HepG2 (cell line): Measurements from ENCODE around the gene ZNF575. TPM values are rescaled to one million over a fixed set of nuclear protein-coding genes. Genes with fewer than 3 reads are reported as not detected.

ENCODE experiments used
- ATAC-seq: fragments of 200-7000 bp; cut with Tn5 transposase; 3 replicates; pipeline ENCODE4 v1.9.1; 2020; ENCODE audit warnings: mild to moderate bottlenecking, moderate library complexity
- BruUV-seq: library from RNA; stranded (reverse); fragments of 400-500 nt; replicated peaks from 2 replicates; lab custom pipeline; 2021; lab: Mats Ljungman, UMichigan
- CTCF ChIA-PET: fragments of 300-600 bp; formaldehyde crosslinking; extraction: SDS; loops from one replicate; lab custom pipeline; 2021; ENCODE audit warnings: low total read pairs, inconsistent platforms, low intra/inter-chr PET ratio; lab: Yijun Ruan, JAX
- POLR2A ChIA-PET: fragments of 350-600 bp; sonication (Branson Sonifier 250); formaldehyde crosslinking; loops from one replicate; lab custom pipeline; 2020; ENCODE audit warnings: antibody characterized with exemption, inconsistent platforms; lab: Yijun Ruan, JAX
- DNase-seq: peaks from one replicate; pipeline ENCODE4 v3.0.0-alpha.2; 2015; ENCODE audit warnings: low spot score
- FAIRE-seq: peaks from 3 replicates; lab custom pipeline; 2011; peaks lifted over from hg19 to GRCh38; lab: Jason Lieb, UNC
- H2AFZ ChIP-seq: one replicate; pipeline ENCODE4 v1.6.1; 2011; ENCODE audit warnings: low read length, inconsistent platforms
- H3K27ac ChIP-seq: fragments of 300-600 bp; 3 replicates; pipeline ENCODE4 v1.8.0; 2011; ENCODE audit warnings: mixed run types, mild to moderate bottlenecking, mixed read lengths, low read length, inconsistent platforms; ENCODE audit not compliant: insufficient read depth; ENCODE audit errors: extremely low read length
- H3K27me3 ChIP-seq, 2 experiments: fragments of 200-600 bp in 1 of 2; 2 replicates in 1 of 2; 3 replicates in 1 of 2; pipeline versions ENCODE4 v1.6.0 to v1.8.0; 2011; ENCODE audit warnings: low read length in 2 of 2, mild to moderate bottlenecking in 2 of 2, moderate library complexity in 2 of 2, inconsistent platforms in 1 of 2; ENCODE audit not compliant: insufficient read depth in 2 of 2, control insufficient read depth in 1 of 2
- H3K36me3 ChIP-seq, 2 experiments: fragments of 200-600 bp in 1 of 2; replicated peaks in 1 of 2; 2 replicates in 1 of 2; 3 replicates in 1 of 2; pipeline versions ENCODE4 v1.5.1 to v1.8.0; 2011; ENCODE audit warnings: low read length in 2 of 2, inconsistent platforms in 1 of 2; ENCODE audit not compliant: insufficient read depth in 2 of 2, control insufficient read depth in 1 of 2
- H3K4me1 ChIP-seq: 2 replicates; pipeline ENCODE4 v1.5.1; 2012; ENCODE audit warnings: low read length, inconsistent platforms; ENCODE audit not compliant: insufficient read depth
- H3K4me2 ChIP-seq: 2 replicates; pipeline ENCODE4 v1.6.0; 2011; ENCODE audit warnings: low read depth, low read length, inconsistent platforms
- H3K4me3 ChIP-seq, 3 experiments: fragments of 200-600 bp in 1 of 3; sonication (generic), shearing (Covaris generic) in 1 of 3; replicated peaks in 1 of 3; 2 replicates each; pipeline ENCODE4 v1.5.1; 2011 to 2016; ENCODE audit warnings: low read length in 3 of 3, inconsistent platforms in 2 of 3, low read depth in 2 of 3, mild to moderate bottlenecking in 2 of 3, control low read depth in 1 of 3, mixed read lengths in 1 of 3; ENCODE audit not compliant: insufficient read depth in 1 of 3
- H3K79me2 ChIP-seq: one replicate; pipeline ENCODE4 v1.6.1; 2011; ENCODE audit warnings: low read length, inconsistent platforms; ENCODE audit not compliant: insufficient read depth
- H3K9ac ChIP-seq: 2 replicates; pipeline ENCODE4 v1.6.0; 2011; ENCODE audit warnings: mild to moderate bottlenecking, low read depth, low read length, inconsistent platforms; ENCODE audit not compliant: insufficient read depth
- H3K9me3 ChIP-seq: 2 replicates; pipeline ENCODE4 v1.5.1; 2012; ENCODE audit warnings: mild to moderate bottlenecking, low read length
- H4K20me1 ChIP-seq: 2 replicates; pipeline ENCODE4 v1.6.0; 2011; ENCODE audit warnings: inconsistent platforms, mild to moderate bottlenecking, low read length, moderate library complexity; ENCODE audit not compliant: insufficient read depth
- ATRX ChIP-seq: sonication (generic); formaldehyde crosslinking; IDR thresholded peaks from 2 replicates; pipeline ENCODE4 v1.4.0; 2020; ENCODE audit warnings: missing genetic modification reagents, borderline replicate concordance
- ETV6 ChIP-seq: sonication (generic); formaldehyde crosslinking; conservative IDR thresholded peaks from 2 replicates; pipeline ENCODE4 v1.4.0; 2020; ENCODE audit warnings: missing genetic modification reagents
- HOXA9 ChIP-seq: sonication (generic); formaldehyde crosslinking; IDR thresholded peaks from 2 replicates; pipeline ENCODE4 v1.8.1; 2022; ENCODE audit warnings: missing genetic modification reagents, mild to moderate bottlenecking, moderate library complexity, borderline replicate concordance
- MTF1 ChIP-seq: sonication (generic); formaldehyde crosslinking; IDR thresholded peaks from 2 replicates; pipeline ENCODE4 v1.5.0; 2020; ENCODE audit warnings: missing genetic modification reagents
- RXRB ChIP-seq: IDR thresholded peaks from 2 replicates; pipeline ENCODE4 v1.6.1; 2016; ENCODE audit warnings: borderline replicate concordance, missing genetic modification reagents, missing compliant biosample characterization
- ZKSCAN5 ChIP-seq: sonication (generic); formaldehyde crosslinking; IDR thresholded peaks from 2 replicates; pipeline ENCODE4 v1.5.1; 2020; ENCODE audit warnings: mild to moderate bottlenecking, missing genetic modification reagents
- ZNF431 ChIP-seq: sonication (generic); formaldehyde crosslinking; IDR thresholded peaks from 2 replicates; pipeline ENCODE4 v1.9.0; 2022; ENCODE audit warnings: missing genetic modification reagents, low read depth, mild to moderate bottlenecking, borderline replicate concordance
- ZNF460 ChIP-seq: sonication (generic); formaldehyde crosslinking; IDR thresholded peaks from 2 replicates; pipeline ENCODE4 v1.5.1; 2020; ENCODE audit warnings: missing genetic modification reagents, mild to moderate bottlenecking, borderline replicate concordance
- WGBS: methylation state at CpG from one replicate; pipeline ENCODE4 v1.1.6; 2017; ENCODE audit warnings: low lambda C conversion rate; 5-methylcytosine and 5-hydroxymethylcytosine counted together
- in situ Hi-C: cut with HindIII; loops from 2 replicates; pipeline ENCODE4 v1.10.0; 2017; ENCODE audit warnings: low pct_unique_long_range_greater_than_20kb; ENCODE audit not compliant: extremely low pct_ligation_motif_present
- intact Hi-C: fragments of 100-400 bp; cut with micrococcal nuclease; formaldehyde crosslinking; loops from one replicate; pipeline ENCODE4 v1.10.0; 2022; ENCODE audit not compliant: unreplicated experiment
- polyA plus RNA-seq, 8 experiments: library from polyadenylated mRNA; depleted of rRNA in 3 of 8; stranded (reverse) in 7 of 8; unstranded in 1 of 8; fragments of >200 nt; fragmentation: Illumina TruSeq in 4 of 8; extraction: Trizol in 4 of 8; gene quantifications; 2 replicates each; pipeline versions ENCODE4 v1.2.1 to v1.2.3, GENCODE V29; 2011 to 2016; ENCODE audit warnings: low read depth in 4 of 8, missing spikeins in 1 of 8, mixed read lengths in 1 of 8; ENCODE audit not compliant: insufficient read depth in 1 of 8
- total RNA-seq, 5 experiments: library from RNA; depleted of rRNA; stranded (reverse); fragments of >200 nt; fragmentation: Illumina TruSeq; extraction: Trizol; gene quantifications; 2 replicates each; pipeline ENCODE4 v1.2.3, GENCODE V29; 2016; ENCODE audit warnings: low read depth in 1 of 5
- TF ChIP-seq, protein P1 (sequence below): sonication (generic); formaldehyde crosslinking; IDR thresholded peaks from 2 replicates; pipeline ENCODE4 v1.8.0; 2023; ENCODE audit warnings: mild to moderate bottlenecking, missing genetic modification reagents
- TF ChIP-seq, protein P2 (sequence below): sonication (generic); formaldehyde crosslinking; conservative IDR thresholded peaks from 2 replicates; pipeline ENCODE4 v1.8.0; 2022; ENCODE audit warnings: low read depth, missing genetic modification reagents
- TF ChIP-seq, protein P3 (sequence below): sonication (generic); formaldehyde crosslinking; IDR thresholded peaks from 2 replicates; pipeline ENCODE4 v1.8.1; 2022; ENCODE audit warnings: low read depth, mild to moderate bottlenecking, missing genetic modification reagents
- TF ChIP-seq, protein P4 (sequence below): sonication (generic); formaldehyde crosslinking; IDR thresholded peaks from 2 replicates; pipeline ENCODE4 v1.5.0; 2020; ENCODE audit warnings: mild to moderate bottlenecking, missing genetic modification reagents, borderline replicate concordance

Gene ZNF575
- total and polyA plus RNA-seq, 2 of the 13 experiments (the other 11 are each of a cell fraction or from before 2014, with no cell fraction given), result 0.17 to 0.27 TPM

DNA sequence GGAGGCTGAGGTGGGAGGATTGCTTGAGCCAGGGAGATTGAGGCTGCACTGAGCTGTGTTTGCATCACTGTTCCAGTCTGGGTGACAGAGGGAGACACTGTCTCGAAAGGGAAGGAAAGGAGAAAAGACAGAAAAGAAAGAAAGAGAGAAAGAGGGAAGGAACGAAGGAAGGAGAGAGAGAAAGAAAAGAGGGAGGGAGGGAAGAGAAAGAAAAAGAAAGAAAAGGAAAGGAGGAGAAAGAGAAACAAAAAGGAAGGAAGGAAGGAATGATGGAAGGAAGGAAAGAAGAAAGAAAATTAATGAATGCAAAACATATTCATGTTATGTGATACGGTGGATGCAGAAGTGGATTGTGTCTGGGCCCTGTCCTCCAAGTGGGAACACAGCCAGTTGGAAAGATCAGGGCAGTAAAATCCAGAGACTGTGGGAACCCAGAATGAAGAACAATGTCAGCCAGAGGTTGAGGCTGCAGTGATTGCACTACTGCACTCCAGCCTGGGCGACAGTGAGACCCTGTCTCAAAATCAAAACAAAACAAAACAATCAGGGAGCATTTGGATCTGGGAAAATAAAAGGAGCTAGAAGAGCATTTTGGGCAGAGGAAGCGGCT, 34.6 kb upstream of the ZNF575 start (continued):
- TF ChIP-seq, protein P1, sequence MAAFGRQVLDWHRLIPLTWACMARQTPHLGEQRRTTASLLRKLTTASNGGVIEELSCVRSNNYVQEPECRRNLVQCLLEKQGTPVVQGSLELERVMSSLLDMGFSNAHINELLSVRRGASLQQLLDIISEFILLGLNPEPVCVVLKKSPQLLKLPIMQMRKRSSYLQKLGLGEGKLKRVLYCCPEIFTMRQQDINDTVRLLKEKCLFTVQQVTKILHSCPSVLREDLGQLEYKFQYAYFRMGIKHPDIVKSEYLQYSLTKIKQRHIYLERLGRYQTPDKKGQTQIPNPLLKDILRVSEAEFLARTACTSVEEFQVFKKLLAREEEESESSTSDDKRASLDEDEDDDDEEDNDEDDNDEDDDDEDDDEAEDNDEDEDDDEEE (CRISPR knock-in tag), result 0 out of 2 replicates have a peak, but pooled peaks have one; percentile 18
- TF ChIP-seq, protein P2, sequence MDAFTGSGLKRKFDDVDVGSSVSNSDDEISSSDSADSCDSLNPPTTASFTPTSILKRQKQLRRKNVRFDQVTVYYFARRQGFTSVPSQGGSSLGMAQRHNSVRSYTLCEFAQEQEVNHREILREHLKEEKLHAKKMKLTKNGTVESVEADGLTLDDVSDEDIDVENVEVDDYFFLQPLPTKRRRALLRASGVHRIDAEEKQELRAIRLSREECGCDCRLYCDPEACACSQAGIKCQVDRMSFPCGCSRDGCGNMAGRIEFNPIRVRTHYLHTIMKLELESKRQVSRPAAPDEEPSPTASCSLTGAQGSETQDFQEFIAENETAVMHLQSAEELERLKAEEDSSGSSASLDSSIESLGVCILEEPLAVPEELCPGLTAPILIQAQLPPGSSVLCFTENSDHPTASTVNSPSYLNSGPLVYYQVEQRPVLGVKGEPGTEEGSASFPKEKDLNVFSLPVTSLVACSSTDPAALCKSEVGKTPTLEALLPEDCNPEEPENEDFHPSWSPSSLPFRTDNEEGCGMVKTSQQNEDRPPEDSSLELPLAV, result no peak
- no peak for TF ChIP-seq MTF1
- TF ChIP-seq ZKSCAN5 (CRISPR knock-in tag), result no peak

DNA sequence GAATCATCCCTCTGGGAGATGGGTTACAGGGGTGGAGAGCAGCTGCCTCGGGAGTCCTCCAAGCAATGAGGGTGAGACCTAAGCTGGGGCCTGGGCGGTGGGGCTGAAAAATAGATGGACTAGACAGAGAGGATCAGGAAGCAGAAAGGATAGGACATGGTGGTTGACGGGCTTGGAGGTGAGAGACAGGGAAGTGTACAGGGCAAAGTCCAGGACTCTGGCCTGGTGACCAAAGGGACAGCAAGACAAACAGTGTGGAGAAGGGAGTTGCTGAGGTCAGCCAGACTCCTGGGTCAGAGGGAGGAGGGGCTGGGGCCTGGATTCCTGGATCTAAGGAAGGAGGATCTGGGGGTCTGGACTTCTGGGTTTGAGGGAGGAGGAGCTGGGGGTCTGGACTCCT, 33.9 kb upstream of the ZNF575 start:
- ATAC-seq (peak; percentile 75), FAIRE-seq (peak; percentile 94)
- H3K4me1 ChIP-seq, result peaks cover 42% of the 10 kb centered on the region
- TF ChIP-seq, protein P3, sequence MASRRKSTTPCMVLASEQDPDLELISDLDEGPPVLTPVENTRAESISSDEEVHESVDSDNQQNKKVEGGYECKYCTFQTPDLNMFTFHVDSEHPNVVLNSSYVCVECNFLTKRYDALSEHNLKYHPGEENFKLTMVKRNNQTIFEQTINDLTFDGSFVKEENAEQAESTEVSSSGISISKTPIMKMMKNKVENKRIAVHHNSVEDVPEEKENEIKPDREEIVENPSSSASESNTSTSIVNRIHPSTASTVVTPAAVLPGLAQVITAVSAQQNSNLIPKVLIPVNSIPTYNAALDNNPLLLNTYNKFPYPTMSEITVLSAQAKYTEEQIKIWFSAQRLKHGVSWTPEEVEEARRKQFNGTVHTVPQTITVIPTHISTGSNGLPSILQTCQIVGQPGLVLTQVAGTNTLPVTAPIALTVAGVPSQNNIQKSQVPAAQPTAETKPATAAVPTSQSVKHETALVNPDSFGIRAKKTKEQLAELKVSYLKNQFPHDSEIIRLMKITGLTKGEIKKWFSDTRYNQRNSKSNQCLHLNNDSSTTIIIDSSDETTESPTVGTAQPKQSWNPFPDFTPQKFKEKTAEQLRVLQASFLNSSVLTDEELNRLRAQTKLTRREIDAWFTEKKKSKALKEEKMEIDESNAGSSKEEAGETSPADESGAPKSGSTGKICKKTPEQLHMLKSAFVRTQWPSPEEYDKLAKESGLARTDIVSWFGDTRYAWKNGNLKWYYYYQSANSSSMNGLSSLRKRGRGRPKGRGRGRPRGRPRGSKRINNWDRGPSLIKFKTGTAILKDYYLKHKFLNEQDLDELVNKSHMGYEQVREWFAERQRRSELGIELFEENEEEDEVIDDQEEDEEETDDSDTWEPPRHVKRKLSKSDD (CRISPR knock-in tag), result 0 out of 2 replicates have a peak, but pooled peaks have one; percentile 60
- TF ChIP-seq HOXA9 (CRISPR knock-in tag), result no peak
- peak; percentile 34; the same call in 1 of the 2 replicates for TF ChIP-seq ZNF431
- TF ChIP-seq, protein P1 (CRISPR knock-in tag), result no peak
- peak; percentile 88 for TF ChIP-seq RXRB (CRISPR knock-in tag)
- TF ChIP-seq ETV6, result no peak
- TF ChIP-seq, protein P4, sequence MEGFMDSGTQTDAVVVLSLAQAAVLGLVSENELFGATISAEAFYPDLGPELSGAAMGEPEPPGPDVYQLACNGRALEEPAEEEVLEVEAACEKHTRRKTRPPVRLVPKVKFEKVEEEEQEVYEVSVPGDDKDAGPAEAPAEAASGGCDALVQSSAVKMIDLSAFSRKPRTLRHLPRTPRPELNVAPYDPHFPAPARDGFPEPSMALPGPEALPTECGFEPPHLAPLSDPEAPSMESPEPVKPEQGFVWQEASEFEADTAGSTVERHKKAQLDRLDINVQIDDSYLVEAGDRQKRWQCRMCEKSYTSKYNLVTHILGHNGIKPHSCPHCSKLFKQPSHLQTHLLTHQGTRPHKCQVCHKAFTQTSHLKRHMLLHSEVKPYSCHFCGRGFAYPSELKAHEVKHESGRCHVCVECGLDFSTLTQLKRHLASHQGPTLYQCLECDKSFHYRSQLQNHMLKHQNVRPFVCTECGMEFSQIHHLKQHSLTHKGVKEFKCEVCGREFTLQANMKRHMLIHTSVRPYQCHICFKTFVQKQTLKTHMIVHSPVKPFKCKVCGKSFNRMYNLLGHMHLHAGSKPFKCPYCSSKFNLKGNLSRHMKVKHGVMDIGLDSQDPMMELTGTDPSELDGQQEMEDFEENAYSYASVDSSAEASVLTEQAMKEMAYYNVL, result peak; percentile 59; the same call in 1 of the 2 replicates
- no peak for TF ChIP-seq ATRX
- TF ChIP-seq ZNF460, result no peak

More for the DNA sequence above, 33.9 kb upstream of the ZNF575 start:
- H3K4me2 ChIP-seq, result peak overlapping the region; percentile 61
- POLR2A ChIA-PET, result interaction anchor here (0.6 to 1.6 kb wide), 6 partner anchors 9 to 169 kb away, joined by 3 to 7 read pairs (median 4); no protein-coding TSS in a partner anchor
- peaks cover 9 to 17% of the 10 kb centered on the region in 2 experiments; a peak in 3 of 5 replicates for H3K36me3 ChIP-seq
- H3K9ac ChIP-seq, result peak overlapping the region; percentile 37
- peaks cover 11% of the 10 kb centered on the region for H3K79me2 ChIP-seq
- CTCF ChIA-PET, result interaction anchor here (0.6 kb wide), 1 partner anchor 53 kb away, joined by 3 read pairs; no protein-coding TSS in a partner anchor
- H2AFZ ChIP-seq, result no peak overlapping the region
- H3K27me3 ChIP-seq, result no peaks in the 10 kb centered on the region; a peak in 1 of 5 replicates
- in situ Hi-C loops (no loop called here), intact Hi-C loops (no loop called here)
- BruUV-seq, result no TSS peak
- 16% methylated on average over 3 of the region's 3 CpGs for WGBS
- H3K27ac ChIP-seq, result peak overlapping the region; percentile 71
- peak; percentile 81 for DNase-seq
- peak overlapping the region in 1 of 3 experiments; percentile 45; a peak in 1 of 6 replicates for H3K4me3 ChIP-seq
- H4K20me1 ChIP-seq, result no peaks in the 10 kb centered on the region
- no peaks in the 10 kb centered on the region for H3K9me3 ChIP-seq
